VCaP (cell line): ENCODE data around the gene TLE3.

Experiments used
- H3K27ac ChIP-seq: fragments of 450-650 bp; 2 replicates; pipeline ENCODE4 v1.5.1; 2017
- CTCF ChIP-seq: fragments of 450-650 bp; conservative IDR thresholded peaks from 2 replicates; pipeline ENCODE4 v1.5.1; 2017; ENCODE audit warnings: mild to moderate bottlenecking, moderate library complexity

TLE3 gene

GRCh38 chr15:70054366-70054765 is 43.4 kb downstream of the TLE3 start:
- no peak for TF ChIP-seq CTCF
- peak overlapping the region; percentile 41; the same call in 1 of the 2 replicates for H3K27ac ChIP-seq

- TF ChIP-seq CTCF = no peak
- no peak overlapping the region for H3K27ac ChIP-seq
Observed at GRCh38 chr15:70053716-70054229, 43.9 kb downstream of the TLE3 start.

GRCh38 chr15:70053001-70053715 is 44.6 kb downstream of the TLE3 start:
- TF ChIP-seq CTCF = no peak
- no peak overlapping the region for H3K27ac ChIP-seq

GRCh38 chr15:70051948-70052633 is 45.6 kb downstream of the TLE3 start:
- H3K27ac ChIP-seq = no peak overlapping the region
- no peak for TF ChIP-seq CTCF

- H3K27ac ChIP-seq = no peak overlapping the region
- no peak for TF ChIP-seq CTCF
Observed at GRCh38 chr15:70050970-70051369, 46.7 kb downstream of the TLE3 start.

GRCh38 chr15:70050441-70050840 is 47.3 kb downstream of the TLE3 start:
- TF ChIP-seq CTCF = no peak
- no peak overlapping the region for H3K27ac ChIP-seq

GRCh38 chr15:70049701-70050301 is 47.9 kb downstream of the TLE3 start:
- H3K27ac ChIP-seq = no peak overlapping the region
- no peak for TF ChIP-seq CTCF
